GM19239 (cell line): ENCODE measurements around the gene MSH3.

Experiments used
- DNase-seq: peaks from one replicate; pipeline ENCODE4 v3.0.0; 2011; ENCODE audit warnings: low spot score; ENCODE audit not compliant: insufficient read length
- FAIRE-seq: peaks from 2 replicates; lab custom pipeline; 2011; peaks lifted over from hg19 to GRCh38; lab: Jason Lieb, UNC

Gene MSH3

GRCh38 chr5:80747922-80748321 is 93.5 kb downstream of the MSH3 start:
- no peak for FAIRE-seq
- no peak for DNase-seq

GRCh38 chr5:80752427-80752826 is 98.0 kb downstream of the MSH3 start:
- FAIRE-seq: no peak
- DNase-seq: no peak

- FAIRE-seq: no peak
Measured at GRCh38 chr5:80753712-80754111, 99.3 kb downstream of the MSH3 start.

GRCh38 chr5:80754900-80755299 is 100.4 kb downstream of the MSH3 start:
- DNase-seq: peak; percentile 1
- peak; percentile 97 for FAIRE-seq

More at GRCh38 chr5:80753712-80754111, 99.3 kb downstream of the MSH3 start:
- no peak for DNase-seq

GRCh38 chr5:80755626-80756025 is 101.2 kb downstream of the MSH3 start:
- FAIRE-seq (peak; percentile 94), DNase-seq (peak; percentile 19)

- FAIRE-seq: peak; percentile 71
- DNase-seq: no peak
Measured at GRCh38 chr5:80756292-80756691, 101.8 kb downstream of the MSH3 start.

GRCh38 chr5:80757290-80757689 is 102.8 kb downstream of the MSH3 start:
- FAIRE-seq: no peak
- DNase-seq: no peak

- FAIRE-seq (no peak), DNase-seq (no peak)
Measured at GRCh38 chr5:80759866-80760577, 105.6 kb downstream of the MSH3 start.

GRCh38 chr5:80760680-80761079 is 106.2 kb downstream of the MSH3 start:
- no peak for DNase-seq
- FAIRE-seq: peak; percentile 74

- FAIRE-seq: no peak
- no peak for DNase-seq
Measured at GRCh38 chr5:80761176-80761575, 106.7 kb downstream of the MSH3 start.

- no peak for FAIRE-seq
- DNase-seq: no peak
Measured at GRCh38 chr5:80761966-80762365, 107.5 kb downstream of the MSH3 start.

- DNase-seq (no peak), FAIRE-seq (no peak)
Measured at GRCh38 chr5:80762573-80762972, 108.1 kb downstream of the MSH3 start.

GRCh38 chr5:80763211-80763610 is 108.8 kb downstream of the MSH3 start:
- DNase-seq (no peak), FAIRE-seq (no peak)

- DNase-seq: no peak
- FAIRE-seq: no peak
Measured at GRCh38 chr5:80763873-80764647, 109.6 kb downstream of the MSH3 start.

- FAIRE-seq (no peak), DNase-seq (no peak)
Measured at GRCh38 chr5:80764786-80765185, 110.3 kb downstream of the MSH3 start.

GRCh38 chr5:80777347-80778287 is 123.2 kb downstream of the MSH3 start:
- no peak for DNase-seq
- FAIRE-seq: no peak

GRCh38 chr5:80780024-80780423 is 125.6 kb downstream of the MSH3 start:
- DNase-seq (no peak), FAIRE-seq (no peak)

- DNase-seq (no peak), FAIRE-seq (no peak)
Measured at GRCh38 chr5:80780761-80781285, 126.4 kb downstream of the MSH3 start.

GRCh38 chr5:80781356-80781755 is 126.9 kb downstream of the MSH3 start:
- FAIRE-seq: peak; percentile 33
- no peak for DNase-seq

- FAIRE-seq: no peak
- DNase-seq: no peak
Measured at GRCh38 chr5:80782626-80783025, 128.2 kb downstream of the MSH3 start.
